ENCODE data around the gene MAML3.

Gene MAML3

DNA sequence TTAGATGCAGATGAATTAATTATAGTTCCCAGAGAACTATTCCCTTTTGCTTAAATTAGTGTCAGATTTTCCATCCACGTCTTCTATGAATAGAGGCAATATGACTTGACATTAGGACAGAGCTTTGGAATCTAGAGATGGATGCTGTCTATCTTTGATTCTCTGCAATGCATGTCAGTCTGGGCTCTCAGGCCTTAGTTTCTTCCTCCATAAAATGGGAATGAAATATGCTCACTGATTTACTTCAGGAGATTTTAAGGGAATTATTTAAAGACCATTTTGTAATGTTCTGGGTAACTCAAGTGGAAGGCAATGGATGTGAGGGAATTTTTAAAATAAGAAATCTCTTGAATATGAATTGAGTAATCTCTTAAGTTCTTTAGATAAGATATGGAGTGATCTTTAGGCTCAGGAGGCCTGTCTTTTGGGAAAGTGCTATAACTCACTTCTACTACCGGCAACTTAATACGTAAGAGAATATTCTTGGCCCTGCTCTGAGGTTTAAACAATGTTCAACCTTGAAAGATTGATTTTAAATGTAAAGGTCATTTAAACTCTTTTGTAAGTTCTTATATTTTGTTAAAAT lies 459.4 kb downstream of the MAML3 start:
- no peak for DNase-seq (ENCODE audit: low spot score)
- TF ChIP-seq, protein P1, sequence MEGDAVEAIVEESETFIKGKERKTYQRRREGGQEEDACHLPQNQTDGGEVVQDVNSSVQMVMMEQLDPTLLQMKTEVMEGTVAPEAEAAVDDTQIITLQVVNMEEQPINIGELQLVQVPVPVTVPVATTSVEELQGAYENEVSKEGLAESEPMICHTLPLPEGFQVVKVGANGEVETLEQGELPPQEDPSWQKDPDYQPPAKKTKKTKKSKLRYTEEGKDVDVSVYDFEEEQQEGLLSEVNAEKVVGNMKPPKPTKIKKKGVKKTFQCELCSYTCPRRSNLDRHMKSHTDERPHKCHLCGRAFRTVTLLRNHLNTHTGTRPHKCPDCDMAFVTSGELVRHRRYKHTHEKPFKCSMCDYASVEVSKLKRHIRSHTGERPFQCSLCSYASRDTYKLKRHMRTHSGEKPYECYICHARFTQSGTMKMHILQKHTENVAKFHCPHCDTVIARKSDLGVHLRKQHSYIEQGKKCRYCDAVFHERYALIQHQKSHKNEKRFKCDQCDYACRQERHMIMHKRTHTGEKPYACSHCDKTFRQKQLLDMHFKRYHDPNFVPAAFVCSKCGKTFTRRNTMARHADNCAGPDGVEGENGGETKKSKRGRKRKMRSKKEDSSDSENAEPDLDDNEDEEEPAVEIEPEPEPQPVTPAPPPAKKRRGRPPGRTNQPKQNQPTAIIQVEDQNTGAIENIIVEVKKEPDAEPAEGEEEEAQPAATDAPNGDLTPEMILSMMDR (IDR thresholded peaks at IDR 0.05; ENCODE audit: poor library complexity, severe bottlenecking) = no peak

DNA sequence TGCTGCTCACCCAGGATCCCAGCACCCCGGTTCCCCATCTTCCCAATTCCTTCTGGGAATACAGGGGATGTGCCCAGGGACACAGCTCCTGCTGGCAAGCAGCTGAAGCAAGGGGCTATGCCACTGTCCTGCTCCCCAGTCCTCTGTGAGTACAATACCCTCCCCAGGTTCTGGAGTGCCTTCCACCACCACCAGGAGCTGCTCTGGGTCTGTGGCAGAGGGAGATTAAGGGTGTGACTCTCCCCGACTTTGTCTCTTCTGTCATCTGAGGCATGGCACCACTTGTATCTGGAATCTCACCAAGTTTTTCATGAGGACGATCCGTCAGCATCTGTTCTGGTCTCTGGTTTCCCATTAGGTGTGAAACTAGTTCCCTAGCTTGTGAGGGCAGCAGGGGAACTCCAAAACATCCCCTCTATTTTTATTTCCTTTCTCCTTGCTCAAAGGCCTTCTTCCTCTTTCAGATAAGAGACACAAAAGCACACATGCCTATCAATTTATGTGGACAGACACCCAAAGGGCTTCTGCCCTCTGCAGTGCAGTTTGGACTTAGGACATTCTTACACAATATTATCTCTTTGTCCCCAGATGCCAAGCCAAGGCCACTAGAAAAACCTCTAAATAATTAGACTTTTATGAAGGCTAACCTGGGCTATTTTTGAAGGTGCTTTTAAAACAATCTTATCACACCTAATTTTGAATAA lies 461.5 kb downstream of the MAML3 start:
- H3K4me3 ChIP-seq (ENCODE audit: severe bottlenecking) = no peak overlapping the region
- TF ChIP-seq, protein P1 (IDR thresholded peaks at IDR 0.05; ENCODE audit: poor library complexity, severe bottlenecking) = no peak
- no peak for DNase-seq (ENCODE audit: low spot score)
- no peaks in the 10 kb centered on the region for H3K9me3 ChIP-seq (ENCODE audit: severe bottlenecking)
- peak; percentile 25; the same call in 1 of the 3 replicates for ATAC-seq (ENCODE audit: low read depth)
- no peaks in the 10 kb centered on the region for H3K27me3 ChIP-seq (ENCODE audit: insufficient read depth, poor library complexity, severe bottlenecking)
- peaks cover 18% of the 10 kb centered on the region for H3K36me3 ChIP-seq (ENCODE audit: low read depth)
- H3K4me1 ChIP-seq (ENCODE audit: insufficient read depth, poor library complexity, severe bottlenecking) = no peaks in the 10 kb centered on the region
- no peak overlapping the region for H3K27ac ChIP-seq (ENCODE audit: poor library complexity, severe bottlenecking)

More for the DNA sequence above, 459.4 kb downstream of the MAML3 start:
- Histone ChIP-seq H3K36me3 (ENCODE audit: low read depth) (peaks cover 21% of the 10 kb centered on the region), H3K27ac (ENCODE audit: poor library complexity, severe bottlenecking) (no peak overlapping the region), H3K4me1 (ENCODE audit: insufficient read depth, poor library complexity, severe bottlenecking) (no peaks in the 10 kb centered on the region), H3K27me3 (ENCODE audit: insufficient read depth, poor library complexity, severe bottlenecking) (no peaks in the 10 kb centered on the region), H3K9me3 (ENCODE audit: severe bottlenecking) (no peaks in the 10 kb centered on the region), H3K4me3 (ENCODE audit: severe bottlenecking) (no peak overlapping the region)
- no peak for ATAC-seq (ENCODE audit: low read depth)

DNA sequence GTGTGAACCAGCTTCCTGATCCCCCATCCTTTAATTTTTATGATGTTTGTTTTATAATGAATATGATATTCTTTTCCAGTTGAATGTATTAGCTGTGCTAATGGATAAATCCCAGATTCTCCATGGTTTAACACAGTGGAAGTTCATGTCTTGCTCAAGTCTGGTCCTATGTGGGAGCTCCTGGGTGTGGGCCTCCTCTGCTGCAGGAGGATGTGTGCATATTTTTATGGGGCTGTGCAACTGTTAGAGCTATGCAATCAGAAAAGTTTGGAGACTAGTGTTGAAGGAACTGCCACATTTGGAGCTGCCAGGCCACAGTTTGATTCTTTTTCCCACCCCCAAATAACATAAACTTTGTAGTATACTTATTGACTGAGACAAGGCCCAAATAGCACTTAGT lies 463.6 kb downstream of the MAML3 start:
- Histone ChIP-seq H3K27ac (ENCODE audit: poor library complexity, severe bottlenecking) (no peak overlapping the region), H3K9me3 (ENCODE audit: severe bottlenecking) (no peaks in the 10 kb centered on the region), H3K36me3 (ENCODE audit: low read depth) (peaks cover 11% of the 10 kb centered on the region), H3K4me1 (ENCODE audit: insufficient read depth, poor library complexity, severe bottlenecking) (no peaks in the 10 kb centered on the region), H3K27me3 (ENCODE audit: insufficient read depth, poor library complexity, severe bottlenecking) (no peaks in the 10 kb centered on the region), H3K4me3 (ENCODE audit: severe bottlenecking) (no peak overlapping the region)
- TF ChIP-seq, protein P1 (IDR thresholded peaks at IDR 0.05; ENCODE audit: poor library complexity, severe bottlenecking) = no peak
- DNase-seq (ENCODE audit: low spot score) = no peak
- ATAC-seq (ENCODE audit: low read depth) = no peak

DNA sequence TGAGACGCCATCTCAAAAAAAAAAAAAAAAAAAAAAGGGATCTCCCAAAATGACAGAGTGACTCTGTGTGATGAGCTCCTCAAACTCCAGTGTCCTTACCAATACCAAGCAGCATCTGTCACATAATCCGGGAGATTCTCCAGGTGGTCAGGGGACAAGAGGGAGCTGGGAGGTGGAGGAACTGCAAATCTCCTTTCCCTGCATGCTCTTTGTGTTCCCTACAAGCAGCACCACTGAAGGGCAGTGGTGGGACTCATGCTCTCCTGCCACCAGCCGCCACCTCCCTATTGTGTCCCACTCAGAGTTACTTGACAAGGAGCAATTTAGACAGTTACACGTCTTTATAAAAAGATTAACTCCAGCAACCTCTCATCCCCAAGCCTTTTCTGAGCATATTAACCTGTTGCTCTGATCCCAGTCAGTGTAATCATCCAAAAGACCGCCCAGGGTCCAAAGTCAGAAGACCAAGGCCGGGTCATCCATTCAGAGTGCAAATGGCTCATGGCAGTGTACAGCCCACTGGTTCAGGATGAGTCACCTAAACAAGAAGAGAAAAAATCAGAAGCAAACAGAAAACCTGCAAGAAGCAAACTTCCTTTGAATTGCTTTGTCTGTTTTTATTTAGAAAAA lies 464.8 kb downstream of the MAML3 start:
- TF ChIP-seq, protein P1 (IDR thresholded peaks at IDR 0.05; ENCODE audit: poor library complexity, severe bottlenecking) = no peak
- no peak for DNase-seq (ENCODE audit: low spot score)
- Histone ChIP-seq H3K4me3 (ENCODE audit: severe bottlenecking) (no peak overlapping the region), H3K9me3 (ENCODE audit: severe bottlenecking) (no peaks in the 10 kb centered on the region), H3K36me3 (ENCODE audit: low read depth) (peaks cover 9% of the 10 kb centered on the region), H3K27me3 (ENCODE audit: insufficient read depth, poor library complexity, severe bottlenecking) (no peaks in the 10 kb centered on the region), H3K27ac (ENCODE audit: poor library complexity, severe bottlenecking) (no peak overlapping the region), H3K4me1 (ENCODE audit: insufficient read depth, poor library complexity, severe bottlenecking) (no peaks in the 10 kb centered on the region)
- no peak for ATAC-seq (ENCODE audit: low read depth)

Measured in RWPE2 (cell line).